ENCODE results near the gene ZIC4. TPM values are rescaled to one million over a fixed set of nuclear protein-coding genes. Genes with fewer than 3 reads are reported as not detected.

The ZIC4 gene
- total and polyA plus RNA-seq, 3 donors from 2014 or later: 0.06 to 0.55 (median 0.31) TPM

- no peak for DNase-seq
- Histone ChIP-seq H3K9me3 (no peaks in the 10 kb centered on the region), H3K4me1 (peaks cover 4% of the 10 kb centered on the region), H3K27me3 (no peaks in the 10 kb centered on the region), H3K27ac (no peak overlapping the region), H3K4me3 (no peak overlapping the region), H3K36me3 (ENCODE audit: low read depth, missing control alignments) (no peaks in the 10 kb centered on the region)
- WGBS, 2 donors: 11% methylated on average over 25 of the region's 25 CpGs
- intact Hi-C loops (cut with DNase I; ENCODE audit: low total_unique reads): no loop called here
- TF ChIP-seq, protein P1, sequence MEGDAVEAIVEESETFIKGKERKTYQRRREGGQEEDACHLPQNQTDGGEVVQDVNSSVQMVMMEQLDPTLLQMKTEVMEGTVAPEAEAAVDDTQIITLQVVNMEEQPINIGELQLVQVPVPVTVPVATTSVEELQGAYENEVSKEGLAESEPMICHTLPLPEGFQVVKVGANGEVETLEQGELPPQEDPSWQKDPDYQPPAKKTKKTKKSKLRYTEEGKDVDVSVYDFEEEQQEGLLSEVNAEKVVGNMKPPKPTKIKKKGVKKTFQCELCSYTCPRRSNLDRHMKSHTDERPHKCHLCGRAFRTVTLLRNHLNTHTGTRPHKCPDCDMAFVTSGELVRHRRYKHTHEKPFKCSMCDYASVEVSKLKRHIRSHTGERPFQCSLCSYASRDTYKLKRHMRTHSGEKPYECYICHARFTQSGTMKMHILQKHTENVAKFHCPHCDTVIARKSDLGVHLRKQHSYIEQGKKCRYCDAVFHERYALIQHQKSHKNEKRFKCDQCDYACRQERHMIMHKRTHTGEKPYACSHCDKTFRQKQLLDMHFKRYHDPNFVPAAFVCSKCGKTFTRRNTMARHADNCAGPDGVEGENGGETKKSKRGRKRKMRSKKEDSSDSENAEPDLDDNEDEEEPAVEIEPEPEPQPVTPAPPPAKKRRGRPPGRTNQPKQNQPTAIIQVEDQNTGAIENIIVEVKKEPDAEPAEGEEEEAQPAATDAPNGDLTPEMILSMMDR (IDR thresholded peaks at IDR 0.05): no peak
- TF ChIP-seq POLR2A (IDR thresholded peaks at IDR 0.05): no peak
These were observed 17.4 kb downstream of the ZIC4 start for GRCh38 chr3:147388700-147389580.

DNA sequence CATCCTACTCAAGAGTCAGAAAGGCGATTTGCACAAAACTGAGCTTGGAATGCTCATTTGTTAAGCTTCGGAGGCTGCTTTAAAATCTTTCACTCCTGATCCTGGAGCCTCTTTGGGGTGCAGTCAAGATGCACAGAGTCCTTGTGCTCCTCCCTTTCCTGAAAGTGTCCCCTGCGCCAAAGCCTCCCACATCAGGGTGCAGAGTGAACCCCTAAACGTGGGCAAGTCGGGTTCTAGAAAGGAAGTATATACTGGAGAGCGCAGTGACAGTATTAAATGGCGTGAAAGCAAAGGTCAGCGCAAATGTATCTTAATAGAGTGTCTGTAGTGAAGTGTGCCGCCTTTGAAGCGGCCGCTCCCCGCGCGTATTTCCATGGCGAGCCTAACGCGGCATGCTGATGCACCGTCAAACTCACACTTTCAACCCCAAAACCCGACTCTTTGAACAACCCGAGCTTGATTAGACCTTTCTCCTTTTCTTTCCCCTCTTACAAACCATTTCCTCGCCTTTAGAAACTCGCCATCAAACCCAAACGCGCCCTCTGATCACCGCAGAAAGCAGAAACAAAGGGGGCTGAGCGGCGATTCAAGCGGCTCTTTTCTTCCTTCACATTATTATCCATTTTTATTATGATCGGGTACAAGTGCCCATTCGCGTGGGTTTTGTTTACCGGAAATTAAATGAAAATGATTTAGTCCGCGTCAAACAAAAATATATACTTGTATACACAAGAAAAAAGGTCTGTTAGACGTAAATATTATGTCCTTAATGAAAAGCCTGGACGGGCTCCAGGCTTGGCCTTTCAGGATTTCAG is 18.3 kb downstream of the ZIC4 start:
- no peak for DNase-seq
- peaks cover 4% of the 10 kb centered on the region for H3K4me1 ChIP-seq
- H3K4me3 ChIP-seq: no peak overlapping the region
- intact Hi-C loops (cut with DNase I; ENCODE audit: low total_unique reads): no loop called here
- no peaks in the 10 kb centered on the region for H3K36me3 ChIP-seq (ENCODE audit: low read depth, missing control alignments)
- no peak overlapping the region for H3K27ac ChIP-seq
- H3K9me3 ChIP-seq: no peaks in the 10 kb centered on the region
- H3K27me3 ChIP-seq: no peaks in the 10 kb centered on the region
- WGBS, 2 donors: 7% methylated on average over 36 of the region's 36 CpGs
- TF ChIP-seq POLR2A (IDR thresholded peaks at IDR 0.05): no peak
- TF ChIP-seq, protein P1 (IDR thresholded peaks at IDR 0.05): no peak

GRCh38 chr3:147387291-147387884 is 19.0 kb downstream of the ZIC4 start:
- Histone ChIP-seq H3K36me3 (ENCODE audit: low read depth, missing control alignments) (no peaks in the 10 kb centered on the region), H3K4me3 (no peak overlapping the region), H3K4me1 (peaks cover 4% of the 10 kb centered on the region), H3K9me3 (no peaks in the 10 kb centered on the region), H3K27ac (no peak overlapping the region), H3K27me3 (no peaks in the 10 kb centered on the region)
- DNase-seq: no peak
- no peak for TF ChIP-seq POLR2A (IDR thresholded peaks at IDR 0.05)
- TF ChIP-seq, protein P1 (IDR thresholded peaks at IDR 0.05): no peak
- 13 to 16% methylated on average over 10 of the region's 10 CpGs for WGBS, 2 donors
- intact Hi-C loops (cut with DNase I; ENCODE audit: low total_unique reads): no loop called here

DNA sequence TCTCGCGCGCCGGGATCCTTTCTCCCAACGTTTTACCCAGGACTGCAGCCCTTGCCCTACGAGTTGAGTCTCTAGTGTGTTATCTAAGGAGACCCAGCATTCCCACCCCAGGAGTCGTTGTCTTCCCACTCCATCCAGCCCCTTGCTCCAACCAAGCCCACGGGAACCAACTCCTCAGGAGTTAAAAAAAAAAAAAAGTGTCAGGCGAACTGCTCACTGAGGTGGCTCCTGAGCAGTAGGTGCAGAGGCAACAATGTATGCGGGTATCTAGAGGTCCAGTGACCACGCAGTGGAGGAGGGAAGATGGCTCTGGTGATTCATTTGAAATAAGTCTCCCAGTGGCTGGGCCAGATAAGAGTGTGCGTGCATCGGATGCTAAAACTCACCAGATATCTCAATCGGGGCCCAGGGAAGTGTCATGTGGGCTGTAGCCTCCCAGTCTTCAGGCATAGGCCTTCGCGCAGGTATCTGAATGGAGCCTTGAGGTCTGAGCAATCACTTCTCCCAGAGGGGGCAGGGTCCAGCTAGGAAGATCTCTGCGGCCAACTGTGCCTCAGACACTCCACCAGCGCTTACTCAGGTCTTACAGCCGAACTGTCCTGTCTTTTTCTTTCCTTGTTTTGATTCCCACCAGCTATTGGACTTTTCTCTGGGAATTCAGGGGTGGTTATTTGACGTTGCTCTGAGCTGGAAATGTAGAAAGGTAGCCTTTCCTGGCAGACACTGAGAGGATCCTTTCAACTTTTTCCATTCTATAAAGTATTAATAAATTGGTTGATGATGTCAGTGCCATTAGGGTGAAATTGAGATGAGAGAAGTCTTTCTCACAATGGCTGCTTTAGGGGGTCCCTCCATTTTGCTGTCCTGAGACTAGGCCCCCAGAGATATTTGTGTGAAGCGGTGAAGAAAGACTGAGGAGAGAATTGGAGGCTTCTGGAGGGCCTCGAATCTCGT is 21.0 kb downstream of the ZIC4 start:
- DNase-seq: no peak
- no peak overlapping the region for H3K27ac ChIP-seq
- 8 to 9% methylated on average over 20 to 23 of the region's 23 CpGs for WGBS, 2 donors
- no peaks in the 10 kb centered on the region for H3K4me1 ChIP-seq
- no peaks in the 10 kb centered on the region for H3K27me3 ChIP-seq
- TF ChIP-seq, protein P1 (IDR thresholded peaks at IDR 0.05): no peak
- TF ChIP-seq POLR2A (IDR thresholded peaks at IDR 0.05): no peak
- H3K4me3 ChIP-seq: no peak overlapping the region
- intact Hi-C loops (cut with DNase I; ENCODE audit: low total_unique reads): no loop called here
- H3K36me3 ChIP-seq (ENCODE audit: low read depth, missing control alignments): no peaks in the 10 kb centered on the region
- H3K9me3 ChIP-seq: no peaks in the 10 kb centered on the region
